Peyer's patch (tissue), 4 donors: ENCODE results near the gene CSDE1.

Experiments
- CTCF ChIP-seq, 6 experiments: fragments of 450-650 bp in 4 of 6; fragments of 200-600 bp in 2 of 6; sonication (generic) in 1 of 6; IDR thresholded peaks; one replicate each; pipeline ENCODE4 v1.5.1; 2017 to 2019; ENCODE audit warnings: antibody characterized with exemption in 6 of 6, mild to moderate bottlenecking in 3 of 6, moderate library complexity in 1 of 6
- POLR2A ChIP-seq, 2 donors: fragments of 450-650 bp; IDR thresholded peaks; one replicate each; pipeline ENCODE4 v1.5.1; 2017; ENCODE audit warnings: antibody characterized with exemption in 2 of 2, mild to moderate bottlenecking in 2 of 2, moderate library complexity in 2 of 2

DNA sequence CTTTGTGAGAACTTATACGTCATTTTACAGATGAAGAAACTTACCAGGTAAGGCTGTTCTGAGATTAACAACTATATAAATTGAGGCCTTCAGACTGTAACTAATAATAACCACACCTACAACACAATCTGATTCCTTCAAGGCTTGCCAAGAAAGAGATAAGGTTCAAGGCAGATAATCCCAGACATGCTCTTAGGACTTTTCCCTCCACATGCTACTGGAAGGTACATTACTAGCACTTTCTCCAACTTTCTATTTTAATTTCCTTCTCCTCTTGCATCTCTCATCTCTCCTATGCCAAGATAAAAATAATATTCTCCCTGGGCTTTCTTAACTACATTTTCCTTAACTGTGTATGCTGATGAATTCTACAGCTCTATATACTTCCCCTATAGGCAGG, 22.3 kb downstream of the CSDE1 start:
- TF ChIP-seq CTCF (IDR thresholded peaks at IDR 0.05): no peak
- no peak for TF ChIP-seq POLR2A (IDR thresholded peaks at IDR 0.05)
